HUDEP-2 (cell line): Measurements from ENCODE around the gene SNRNP25.
"Not testable (repeated sequence)": the region's sequence is repeated elsewhere in the genome, so short reads cannot be mapped to it uniquely, and the experiment has no call there.

ENCODE experiments used
- DNase-seq, 76 experiments: peaks; one replicate each; lab custom pipeline; 2025; ENCODE audit not compliant: unreplicated experiment in 76 of 76; lab: John Stamatoyannopoulos, UW

Gene SNRNP25

GRCh38 chr16:41439-42068 is 12.1 kb upstream of the SNRNP25 start:
- no peak for DNase-seq

- no peak for DNase-seq
Observed at GRCh38 chr16:42069-42457, 11.6 kb upstream of the SNRNP25 start.

GRCh38 chr16:42691-43090 is 10.9 kb upstream of the SNRNP25 start:
- no peak for DNase-seq

- DNase-seq, result no peak
Observed at GRCh38 chr16:43294-43693, 10.3 kb upstream of the SNRNP25 start.

GRCh38 chr16:44655-45054 is 9.0 kb upstream of the SNRNP25 start:
- DNase-seq, result no peak

- no peak for DNase-seq
Observed at GRCh38 chr16:45454-45853, 8.2 kb upstream of the SNRNP25 start.

GRCh38 chr16:46510-46909 is 7.1 kb upstream of the SNRNP25 start:
- not testable (repeated sequence) for DNase-seq

- no peak for DNase-seq
Observed at GRCh38 chr16:47234-47633, 6.4 kb upstream of the SNRNP25 start.

- DNase-seq, result no peak
Observed at GRCh38 chr16:50769-51591, 2.6 kb upstream of the SNRNP25 start.

GRCh38 chr16:54237-54581 is 581 bp downstream of the SNRNP25 start:
- no peak for DNase-seq

- no peak for DNase-seq
Observed at GRCh38 chr16:55571-56136, 2.0 kb downstream of the SNRNP25 start.

GRCh38 chr16:56231-56927 is 2.8 kb downstream of the SNRNP25 start:
- DNase-seq, result no peak

GRCh38 chr16:57711-58110 is 4.1 kb downstream of the SNRNP25 start:
- no peak for DNase-seq

GRCh38 chr16:58491-59439 is 5.1 kb downstream of the SNRNP25 start:
- no peak for DNase-seq

- DNase-seq, result no peak
Observed at GRCh38 chr16:59440-60059, 5.9 kb downstream of the SNRNP25 start.

- no peak for DNase-seq
Observed at GRCh38 chr16:60166-60565, 6.5 kb downstream of the SNRNP25 start.

GRCh38 chr16:60929-61878 is 7.6 kb downstream of the SNRNP25 start:
- no peak for DNase-seq

GRCh38 chr16:61879-62281 is 8.3 kb downstream of the SNRNP25 start:
- no peak for DNase-seq
